D721Med (cell line): Measurements from ENCODE around the gene ITGA1.

Source experiments
- DNase-seq: peaks from one replicate; pipeline ENCODE4 v3.0.0; 2011; ENCODE audit warnings: low spot score; ENCODE audit not compliant: insufficient read length
- FAIRE-seq: peaks from 2 replicates; lab custom pipeline; 2011; peaks lifted over from hg19 to GRCh38; lab: Jason Lieb, UNC
- TF ChIP-seq, protein P1 (sequence below): IDR thresholded peaks from 2 replicates; pipeline ENCODE4 v1.5.1; 2012; ENCODE audit warnings: mild to moderate bottlenecking, control low read depth; ENCODE audit not compliant: insufficient read depth; ENCODE audit errors: missing control alignments

The ITGA1 gene

DNA sequence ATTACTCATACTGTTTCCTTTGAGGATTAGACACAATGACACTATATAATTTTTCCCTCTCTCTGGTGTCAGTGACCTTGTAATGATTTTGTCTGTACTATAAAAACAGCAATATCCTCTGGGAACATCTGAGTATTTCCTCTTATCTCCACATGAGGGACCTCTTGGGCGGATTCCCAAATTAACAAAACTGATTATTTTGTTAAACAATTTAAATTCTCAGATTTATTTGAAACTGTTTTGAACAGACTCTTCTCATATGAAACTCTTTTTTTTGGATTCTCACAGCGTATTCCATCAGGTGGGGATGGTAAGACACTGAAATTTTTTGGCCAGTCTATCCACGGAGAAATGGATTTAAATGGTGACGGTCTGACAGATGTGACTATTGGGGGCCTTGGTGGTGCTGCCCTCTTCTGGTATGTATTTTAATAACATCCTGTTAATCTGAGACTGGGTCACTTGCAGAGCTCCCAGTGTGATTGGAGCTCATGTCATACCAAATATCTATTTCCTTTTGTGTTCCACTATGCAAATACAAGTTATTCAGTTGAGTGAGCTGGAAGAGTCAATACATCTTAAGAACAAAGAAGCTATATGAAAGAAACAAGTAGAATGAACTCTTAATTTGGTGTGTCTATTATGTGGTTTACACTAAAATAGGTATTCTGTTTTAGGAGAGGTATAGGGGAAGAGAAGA lies 127.6 kb downstream of the ITGA1 start:
- FAIRE-seq (peak; percentile 6), DNase-seq (no peak)
- TF ChIP-seq, protein P1, sequence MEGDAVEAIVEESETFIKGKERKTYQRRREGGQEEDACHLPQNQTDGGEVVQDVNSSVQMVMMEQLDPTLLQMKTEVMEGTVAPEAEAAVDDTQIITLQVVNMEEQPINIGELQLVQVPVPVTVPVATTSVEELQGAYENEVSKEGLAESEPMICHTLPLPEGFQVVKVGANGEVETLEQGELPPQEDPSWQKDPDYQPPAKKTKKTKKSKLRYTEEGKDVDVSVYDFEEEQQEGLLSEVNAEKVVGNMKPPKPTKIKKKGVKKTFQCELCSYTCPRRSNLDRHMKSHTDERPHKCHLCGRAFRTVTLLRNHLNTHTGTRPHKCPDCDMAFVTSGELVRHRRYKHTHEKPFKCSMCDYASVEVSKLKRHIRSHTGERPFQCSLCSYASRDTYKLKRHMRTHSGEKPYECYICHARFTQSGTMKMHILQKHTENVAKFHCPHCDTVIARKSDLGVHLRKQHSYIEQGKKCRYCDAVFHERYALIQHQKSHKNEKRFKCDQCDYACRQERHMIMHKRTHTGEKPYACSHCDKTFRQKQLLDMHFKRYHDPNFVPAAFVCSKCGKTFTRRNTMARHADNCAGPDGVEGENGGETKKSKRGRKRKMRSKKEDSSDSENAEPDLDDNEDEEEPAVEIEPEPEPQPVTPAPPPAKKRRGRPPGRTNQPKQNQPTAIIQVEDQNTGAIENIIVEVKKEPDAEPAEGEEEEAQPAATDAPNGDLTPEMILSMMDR = peak; percentile 60

DNA sequence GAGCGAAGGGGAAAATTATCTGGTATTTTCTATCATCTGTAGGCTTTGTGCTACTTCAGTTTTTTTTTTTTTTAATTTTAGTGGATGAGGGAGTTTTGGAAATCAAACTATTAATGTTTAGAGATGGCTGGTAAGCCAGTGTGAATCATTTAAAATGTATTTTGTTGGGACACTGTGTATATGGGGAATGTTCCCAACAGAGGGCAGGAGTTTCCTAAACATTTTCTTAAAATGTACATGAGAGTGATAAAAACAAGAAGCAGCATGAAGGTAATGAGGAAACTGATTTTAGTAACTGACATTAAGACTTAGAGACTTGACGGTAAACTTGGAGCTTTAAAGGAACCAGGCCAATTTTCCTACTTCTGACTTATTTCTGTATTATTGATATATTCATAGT lies 133.2 kb downstream of the ITGA1 start:
- no peak for FAIRE-seq
- DNase-seq = no peak
- TF ChIP-seq, protein P1 = no peak

DNA sequence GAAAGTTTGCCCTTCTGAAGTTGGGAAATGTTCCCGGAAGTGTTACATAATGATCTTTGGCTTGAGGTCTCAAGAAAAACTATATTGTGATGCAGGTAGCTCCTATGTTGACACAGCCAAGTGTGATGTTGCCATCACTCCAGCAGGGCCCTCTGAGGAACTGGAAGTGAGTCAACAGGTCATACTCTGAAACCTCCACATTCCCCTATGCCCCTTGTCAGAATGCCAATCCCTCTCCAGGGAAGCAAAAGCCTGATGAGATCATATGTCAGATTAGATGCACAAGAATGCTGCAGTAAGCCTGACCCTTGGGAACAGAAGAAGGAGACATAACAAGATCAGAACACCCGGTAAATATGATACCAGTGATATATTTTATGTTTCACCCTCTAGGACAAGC lies 134.7 kb downstream of the ITGA1 start:
- DNase-seq (no peak), FAIRE-seq (no peak)
- TF ChIP-seq, protein P1 = no peak

DNA sequence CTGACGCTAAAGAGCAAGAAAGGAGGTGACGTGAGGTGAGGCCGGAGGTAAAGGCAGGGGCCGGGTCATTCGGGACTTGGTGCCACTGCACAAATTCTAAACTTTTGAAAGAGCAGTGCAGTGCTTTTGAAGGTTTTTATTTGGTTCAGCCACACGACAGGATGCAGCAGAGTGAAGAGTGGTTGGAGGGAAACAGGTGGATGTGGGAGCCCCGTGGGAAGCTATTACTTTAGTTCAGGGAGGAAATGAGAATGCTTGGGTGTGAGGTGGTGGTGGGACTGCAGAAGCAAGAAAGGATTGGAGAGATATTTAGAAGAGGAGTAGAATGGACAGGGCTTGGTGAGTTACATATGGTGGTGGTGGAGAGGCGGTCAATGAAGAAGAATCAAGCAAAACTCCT lies 136.7 kb downstream of the ITGA1 start:
- FAIRE-seq (no peak), DNase-seq (no peak)
- TF ChIP-seq, protein P1 = no peak

DNA sequence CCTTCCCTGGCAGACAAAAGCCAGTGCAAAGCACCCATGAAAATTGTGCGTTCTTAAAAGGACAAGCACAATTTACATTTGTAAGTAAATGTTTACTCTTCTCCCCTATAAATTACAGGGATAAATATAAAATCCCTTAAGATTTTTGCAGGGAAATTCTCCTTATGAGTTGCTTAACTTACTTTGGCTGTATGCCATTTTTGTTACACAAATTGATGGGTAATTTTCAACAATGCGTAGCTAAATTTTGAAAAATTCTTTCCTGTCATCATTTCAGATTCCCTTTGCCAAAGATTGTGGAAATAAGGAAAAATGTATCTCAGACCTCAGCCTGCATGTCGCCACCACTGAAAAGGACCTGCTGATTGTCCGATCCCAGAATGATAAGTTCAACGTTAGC lies 137.3 kb downstream of the ITGA1 start:
- no peak for FAIRE-seq
- TF ChIP-seq, protein P1 = no peak
- no peak for DNase-seq

DNA sequence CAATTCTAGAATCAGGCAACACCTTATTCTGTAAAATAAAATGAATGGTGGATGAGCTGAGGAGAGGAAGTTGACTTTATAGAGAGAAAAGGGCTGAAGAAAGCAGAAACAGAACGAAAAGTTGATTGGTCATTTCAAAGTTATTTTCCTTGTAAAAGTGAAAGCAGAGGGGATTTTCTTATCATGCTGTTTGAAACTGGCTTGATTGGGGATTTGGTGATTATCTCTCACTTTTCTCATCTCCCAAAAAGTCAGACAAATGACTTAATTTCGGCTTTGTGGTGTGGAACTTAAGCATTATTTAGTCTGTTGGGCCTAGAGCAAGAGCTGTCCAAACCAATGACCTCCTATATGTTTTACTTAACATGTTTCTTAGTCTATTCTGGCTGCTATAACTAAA lies 141.0 kb downstream of the ITGA1 start:
- FAIRE-seq (no peak), DNase-seq (no peak)
- TF ChIP-seq, protein P1 = no peak

DNA sequence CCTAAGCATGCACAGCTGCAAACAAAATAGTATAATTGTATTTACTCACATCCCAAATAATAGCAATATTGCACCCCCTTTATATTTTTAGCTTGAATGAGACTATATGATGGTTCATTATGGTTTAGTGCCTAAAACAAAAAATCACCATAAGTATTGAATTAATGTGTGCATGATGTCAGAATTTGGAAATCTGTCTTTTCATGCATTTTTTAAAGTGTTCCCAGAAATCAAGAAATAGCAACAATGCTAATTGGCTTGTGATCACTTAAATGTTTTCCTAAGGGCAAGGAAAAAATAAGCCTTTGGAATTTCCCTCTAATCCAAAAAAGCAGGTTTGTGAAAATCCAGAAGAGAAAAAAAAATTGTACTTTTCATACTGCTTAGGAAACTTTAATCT lies 150.5 kb downstream of the ITGA1 start:
- FAIRE-seq (no peak), DNase-seq (no peak)
- TF ChIP-seq, protein P1 = no peak
